GM19452 (cell line): ENCODE measurements around the gene HNRNPA1L2.
A peak's percentile ranks its signal among the peaks of the same experiment; 100 is the strongest.
"Not testable (repeated sequence)": the region's sequence is repeated elsewhere in the genome, so short reads cannot be mapped to it uniquely, and the experiment has no call there.

ENCODE experiments used
- ATAC-seq: cut with Tn5 transposase; IDR thresholded peaks from one replicate; pipeline ENCODE4 v1.9.1; 2021; ENCODE audit not compliant: unreplicated experiment

HNRNPA1L2 gene

DNA sequence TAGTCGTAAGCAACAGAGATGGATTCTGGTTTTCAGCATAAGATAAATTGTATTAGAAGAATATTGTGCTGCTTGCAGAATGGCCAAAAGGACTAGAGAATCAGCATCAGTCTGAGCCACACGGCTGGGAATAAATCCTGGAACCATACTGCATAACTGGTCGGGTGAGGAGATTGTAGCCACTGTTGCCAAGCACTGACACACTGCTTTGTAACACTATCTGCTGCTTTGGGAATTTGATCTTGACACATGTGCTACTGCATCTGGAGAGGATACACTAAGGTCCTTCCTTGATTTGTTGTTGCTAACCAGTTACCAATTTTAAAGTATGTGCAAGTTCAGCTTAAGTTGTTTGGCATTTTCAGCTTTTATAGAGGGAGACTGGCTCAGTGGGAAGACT, 1.9 kb downstream of the HNRNPA1L2 start:
- ATAC-seq: no peak

DNA sequence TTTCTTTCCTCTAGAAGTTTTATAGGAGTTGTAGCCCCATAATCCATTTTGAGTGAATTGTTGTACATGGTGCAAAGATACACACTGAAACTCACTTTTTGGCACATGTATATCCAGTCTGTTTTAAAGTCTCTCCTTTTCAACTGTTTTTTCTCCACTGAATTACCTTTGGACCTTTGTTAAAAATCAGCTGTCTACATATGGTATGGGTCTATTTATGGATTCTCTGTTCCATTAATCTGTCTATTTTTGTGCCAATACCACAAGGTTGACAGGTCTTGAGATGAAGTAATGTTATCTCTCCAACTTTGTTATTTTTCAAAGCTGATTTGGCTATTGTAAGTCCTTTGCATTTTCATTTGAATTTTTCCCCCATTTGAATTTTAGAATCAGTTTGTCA, 4.7 kb downstream of the HNRNPA1L2 start:
- no peak for ATAC-seq

DNA sequence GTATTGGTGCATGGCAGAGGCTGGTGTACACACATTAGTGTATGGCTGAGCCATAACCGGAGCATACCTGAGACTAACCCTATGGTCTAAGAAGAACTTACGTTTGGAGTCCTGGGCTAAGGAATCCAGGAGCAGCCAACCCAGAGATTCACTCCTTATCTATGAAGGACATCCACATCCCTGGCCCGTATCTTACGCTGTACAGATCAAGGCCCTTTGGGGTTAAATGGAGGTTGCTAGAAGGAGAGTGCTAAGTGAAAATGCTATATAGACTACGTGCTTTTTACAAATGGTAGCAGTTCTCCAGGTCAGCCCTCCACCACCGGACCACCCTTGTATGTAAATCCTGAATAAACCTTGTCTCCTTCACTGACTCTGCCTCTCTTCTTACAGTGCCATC, 8.5 kb downstream of the HNRNPA1L2 start:
- no peak for ATAC-seq

DNA sequence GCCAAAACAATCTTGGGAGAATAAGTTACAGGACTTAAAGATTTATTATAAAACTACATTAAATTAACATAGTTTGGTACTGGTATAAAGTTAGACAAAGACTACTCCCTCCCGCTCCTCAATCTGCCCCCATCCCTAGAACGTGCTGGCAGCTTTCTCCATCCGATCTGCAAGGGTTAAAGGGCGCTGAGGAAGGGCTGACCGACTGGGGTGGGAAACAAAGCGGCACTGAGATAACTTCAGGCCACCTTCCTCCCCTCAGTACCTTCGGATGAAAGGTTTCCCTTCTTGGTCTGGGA, 9.6 kb downstream of the HNRNPA1L2 start:
- peak; percentile 11 for ATAC-seq

DNA sequence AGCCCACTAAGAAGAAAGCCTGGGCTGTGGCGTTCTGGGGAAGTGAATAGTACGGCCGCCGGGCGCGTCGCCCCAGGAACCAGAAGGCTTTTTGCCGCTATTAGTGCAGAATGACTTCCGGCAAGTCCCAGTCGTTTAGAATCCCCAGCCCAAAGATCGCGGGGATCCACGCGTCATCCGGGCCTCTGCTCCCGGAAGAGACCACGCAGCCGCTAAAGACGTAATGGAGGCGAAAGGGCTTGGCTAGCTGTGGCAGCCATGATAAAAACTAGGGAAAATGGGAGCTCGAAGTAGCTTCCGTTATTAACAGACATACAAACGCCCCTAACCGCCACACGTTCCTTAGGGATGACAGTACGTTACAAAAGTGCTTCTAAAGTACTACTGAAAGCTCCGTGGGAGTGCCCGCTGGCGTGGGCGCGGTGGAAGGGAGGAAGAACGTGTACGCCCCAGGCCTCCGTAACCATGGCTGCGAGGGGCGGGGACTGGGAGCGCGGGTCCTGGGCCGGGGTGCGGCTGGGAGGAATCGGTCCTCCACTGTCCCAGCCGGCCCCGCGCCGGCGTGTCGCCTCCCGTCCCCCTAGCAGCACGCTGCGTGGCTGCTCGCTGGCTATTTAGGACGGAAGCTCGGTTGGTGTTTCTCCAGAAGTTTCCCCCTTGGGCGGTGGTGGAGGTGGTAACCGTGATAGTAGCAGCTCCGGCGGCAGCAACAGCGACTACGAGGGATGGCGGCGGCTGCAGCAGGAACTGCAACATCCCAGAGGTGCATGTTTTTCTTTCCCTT, 10.2 kb downstream of the HNRNPA1L2 start, which contains the start of gene SUGT1:
Gene SUGT1, plus strand, starts transcription at position 641 of the 784 bp plus-strand sequence. Its CDS starts 85 bp downstream, at position 726.
- peak; percentile 94 for ATAC-seq

DNA sequence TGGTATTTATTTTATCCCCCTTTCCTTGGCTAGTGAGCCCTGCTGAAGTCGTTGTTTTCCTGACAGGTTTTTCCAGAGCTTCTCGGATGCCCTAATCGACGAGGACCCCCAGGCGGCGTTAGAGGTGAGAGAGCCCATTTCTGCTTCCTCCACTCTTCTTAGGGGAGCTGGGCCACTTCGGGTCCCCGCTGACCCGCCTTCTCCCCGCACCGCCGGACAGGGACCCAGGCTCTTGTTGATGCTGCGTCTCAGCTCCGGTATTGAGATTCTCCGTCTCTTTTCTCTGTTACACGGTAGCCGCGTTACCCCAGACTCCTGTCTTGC, 10.7 kb downstream of the HNRNPA1L2 start:
- peak; percentile 34 for ATAC-seq

DNA sequence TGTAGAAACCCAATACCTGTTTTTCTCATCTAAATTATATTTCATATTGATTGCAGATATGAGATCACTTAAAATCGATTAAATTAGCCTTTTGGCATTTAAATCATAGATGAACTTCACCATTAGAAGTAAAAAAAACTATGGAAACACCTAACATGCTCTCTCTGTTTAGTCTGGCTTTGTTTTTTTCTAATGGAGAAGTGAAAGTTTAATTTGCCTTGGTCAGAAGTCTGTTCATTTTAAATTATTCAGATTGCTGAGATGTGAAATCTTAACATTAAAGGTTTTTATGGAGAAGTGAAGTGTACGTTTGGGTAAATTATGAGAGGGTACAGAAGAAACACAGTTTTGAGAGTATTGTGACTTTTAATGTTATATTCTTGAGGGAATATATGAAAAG, 17.1 kb downstream of the HNRNPA1L2 start:
- ATAC-seq: no peak

DNA sequence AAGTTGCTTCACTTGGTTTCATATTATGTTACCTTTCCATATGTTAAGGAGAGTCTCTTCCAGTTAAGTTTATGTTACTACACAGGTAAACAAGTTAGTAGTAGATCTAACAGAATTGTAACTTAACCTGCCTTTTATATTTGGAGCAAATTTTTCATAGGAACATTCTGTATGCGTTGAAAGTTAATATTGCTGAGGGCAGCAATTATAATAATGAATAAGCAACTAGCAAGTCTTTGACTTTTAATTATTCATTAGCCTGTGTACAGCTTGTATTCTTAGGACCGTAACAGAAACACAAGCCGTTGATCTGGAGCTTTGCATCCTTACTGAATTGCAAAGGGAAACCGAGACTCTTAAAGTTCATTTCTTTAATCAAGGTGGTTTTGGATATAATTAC, 22.0 kb downstream of the HNRNPA1L2 start:
- ATAC-seq: no peak

DNA sequence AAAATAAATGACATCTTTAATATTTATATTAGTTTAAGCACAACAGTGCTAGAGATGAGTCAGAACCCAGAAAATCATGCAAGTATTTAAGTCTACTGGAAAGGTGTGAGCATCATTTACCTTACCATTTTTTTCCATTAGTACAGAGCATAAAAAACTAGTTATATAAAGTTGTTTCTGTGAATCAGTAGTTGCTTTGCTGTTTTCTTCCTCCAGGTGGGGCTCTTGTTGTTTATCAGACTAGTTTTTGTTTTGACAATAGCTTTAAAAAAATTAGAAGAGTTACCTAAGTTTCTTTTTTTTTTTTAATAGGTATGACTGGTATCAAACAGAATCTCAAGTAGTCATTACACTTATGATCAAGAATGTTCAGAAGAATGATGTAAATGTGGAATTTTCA, 23.1 kb downstream of the HNRNPA1L2 start:
- no peak for ATAC-seq

DNA sequence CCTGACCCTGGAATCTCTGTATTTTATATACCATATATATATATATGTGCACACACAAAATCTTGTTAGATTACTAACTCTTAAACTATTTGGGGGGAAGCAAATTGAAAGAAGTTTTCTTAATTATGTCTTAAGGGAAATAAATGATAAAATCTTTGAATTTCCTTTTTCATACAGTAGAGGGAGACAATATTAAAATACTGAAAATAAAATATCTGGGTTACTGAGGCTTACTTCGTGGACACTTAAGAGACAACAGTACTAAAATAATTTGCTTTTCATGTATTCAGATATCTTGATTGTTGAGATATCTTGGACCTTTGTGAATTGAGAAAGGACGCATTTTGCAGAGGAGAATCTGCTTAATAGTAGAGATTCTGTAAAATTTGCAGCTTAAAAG, 27.4 kb downstream of the HNRNPA1L2 start:
- no peak for ATAC-seq

DNA sequence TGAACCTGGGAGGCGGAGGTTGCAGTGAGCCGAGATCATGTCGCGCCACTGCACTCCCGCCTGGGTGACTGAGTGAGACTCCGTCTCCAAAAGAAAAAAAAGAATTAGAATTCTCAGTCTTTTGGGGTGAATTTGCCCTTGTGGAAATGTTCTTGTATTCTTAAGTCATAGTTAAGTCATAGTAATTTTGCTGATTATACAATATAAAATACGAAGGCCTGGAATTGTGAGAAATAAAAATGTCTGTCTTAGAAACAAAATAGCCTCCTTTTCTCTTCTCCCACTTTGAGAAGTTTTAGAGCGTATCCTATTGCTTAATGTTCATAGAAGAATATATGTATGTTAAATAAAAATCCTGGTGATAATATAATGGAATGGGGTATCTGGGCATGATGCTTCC, 28.5 kb downstream of the HNRNPA1L2 start:
- ATAC-seq: no peak

DNA sequence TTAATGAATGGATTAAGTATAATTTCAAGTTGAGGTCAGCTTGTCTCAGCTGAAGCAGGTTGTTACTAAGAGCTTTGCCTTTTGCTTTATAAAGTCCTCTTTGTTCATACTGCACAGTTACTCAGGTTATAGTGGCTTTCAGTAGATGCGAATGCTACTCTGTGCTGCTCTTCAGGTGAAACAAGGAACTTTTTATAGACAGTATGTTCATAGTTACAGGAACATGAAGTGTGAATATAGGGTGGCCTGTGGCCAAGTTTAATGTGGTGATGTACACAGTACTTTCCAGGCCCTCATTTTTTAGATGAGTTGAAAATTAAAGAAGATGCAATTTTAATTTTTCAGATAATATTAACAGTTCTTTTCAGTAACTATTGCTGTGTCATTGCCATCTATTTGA, 31.2 kb downstream of the HNRNPA1L2 start:
- ATAC-seq: no peak

DNA sequence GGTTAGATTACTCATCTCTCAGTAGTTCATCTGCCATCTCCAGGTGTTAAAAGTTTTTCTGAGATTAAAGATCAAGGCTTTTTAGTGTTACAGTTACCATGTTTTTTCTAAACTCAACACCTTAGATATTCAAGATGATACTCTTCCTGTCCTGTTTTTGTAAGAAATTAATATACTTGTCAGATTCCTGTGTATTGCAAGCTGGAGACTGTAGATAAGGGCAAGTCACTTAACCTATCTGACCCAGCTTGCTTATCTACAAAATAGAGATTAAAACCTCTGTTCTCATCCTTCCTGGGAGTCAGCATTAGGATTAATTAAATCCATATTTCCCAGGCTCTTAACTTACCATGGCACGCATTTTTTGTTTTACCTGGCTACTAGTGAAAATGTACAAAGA, 35.6 kb downstream of the HNRNPA1L2 start:
- ATAC-seq: no peak

DNA sequence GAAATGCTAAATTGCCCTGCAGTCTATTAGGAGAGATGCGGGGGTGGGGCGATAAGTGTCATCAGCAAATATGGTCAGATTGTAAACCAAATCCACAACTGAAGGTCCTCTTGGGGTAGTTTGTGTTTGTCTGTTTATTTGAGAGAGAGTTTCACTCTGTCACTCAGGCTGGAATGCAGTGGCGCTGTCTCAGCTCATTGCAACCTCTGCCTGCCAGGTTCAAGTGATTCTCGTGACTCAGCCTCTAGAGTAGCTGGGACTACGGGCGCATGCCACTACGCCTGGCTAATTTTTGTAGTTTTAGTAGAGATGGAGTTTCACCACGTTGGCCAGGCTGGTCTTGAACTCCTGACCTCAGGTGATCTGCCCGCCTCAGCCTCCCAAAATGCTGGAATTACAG, 43.6 kb downstream of the HNRNPA1L2 start:
- ATAC-seq: not testable (repeated sequence)

DNA sequence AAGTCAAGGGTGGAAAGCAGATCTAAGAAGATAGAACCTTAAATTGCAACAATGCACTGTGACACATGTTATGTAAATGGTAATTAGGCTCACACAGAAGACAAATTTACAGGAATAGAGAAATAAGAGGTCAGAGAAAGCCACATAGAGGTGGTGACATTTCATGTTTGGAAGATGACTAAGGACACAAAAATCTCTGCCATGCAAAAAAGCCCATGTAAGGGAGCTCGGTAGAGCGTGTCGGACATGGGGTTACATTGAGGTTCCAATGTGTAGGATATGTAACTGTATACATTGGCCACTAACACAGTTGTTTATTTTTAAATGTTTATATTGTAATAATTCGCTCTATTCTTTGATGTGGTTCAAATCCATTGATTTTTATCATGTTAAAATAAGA, 44.1 kb downstream of the HNRNPA1L2 start:
- ATAC-seq: no peak
